ENCODE measurements around the gene PLXDC1.

DNA sequence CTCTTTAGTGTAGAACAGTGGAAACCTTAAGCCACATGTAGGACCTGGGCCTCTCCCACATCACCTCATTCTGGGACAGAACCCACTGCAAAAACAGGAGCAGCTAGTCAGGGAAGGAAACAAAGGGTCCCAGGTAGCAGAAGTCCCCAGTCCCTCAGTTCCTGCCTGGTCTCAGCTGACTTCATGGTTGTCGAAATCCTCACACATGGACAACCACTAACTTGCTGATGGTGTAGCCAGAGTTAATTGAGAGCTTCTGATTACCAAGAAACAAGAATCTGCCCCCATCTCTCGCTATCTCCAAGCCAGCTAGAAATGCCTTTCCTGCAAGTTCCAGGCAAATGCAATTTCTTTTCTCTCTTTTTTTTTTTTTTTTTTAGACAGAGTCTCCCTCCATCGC is 18.1 kb upstream of the PLXDC1 start:
- TF ChIP-seq CTCF (IDR thresholded peaks at IDR 0.05; ENCODE audit: low read depth, low read length) (no peak), EZH2phosphoT487 (IDR thresholded peaks at IDR 0.05; ENCODE audit: low read depth) (no peak)
